ENCODE results near the gene KRTAP9-7.
"Not testable (repeated sequence)": the region's sequence is repeated elsewhere in the genome, so short reads cannot be mapped to it uniquely, and the experiment has no call there.

KRTAP9-7 gene

GRCh38 chr17:41275648-41276190 is at the start of gene KRTAP9-7:
Gene KRTAP9-7 (plus strand): TSS chr17:41275698. CDS start chr17:41275698, 0 bp downstream.
- H3K27me3 ChIP-seq (replicated peaks); H3K36me3 ChIP-seq (replicated peaks); H3K27ac ChIP-seq; DNase-seq; in situ Hi-C loops (cut with HindIII; ENCODE audit: low pct_ligation_motif_present, low sequenced_read_pairs); H3K4me3 ChIP-seq (ENCODE audit: low read depth, low read length): not testable (repeated sequence)

- Histone ChIP-seq H3K4me3 (ENCODE audit: low read depth, low read length) (no peak overlapping the region), H3K27ac (no peak overlapping the region), H3K36me3 (replicated peaks) (no peaks in the 10 kb centered on the region), H3K27me3 (replicated peaks) (no peaks in the 10 kb centered on the region)
- in situ Hi-C loops (cut with HindIII; ENCODE audit: low pct_ligation_motif_present, low sequenced_read_pairs): no loop called here
- TF ChIP-seq CTCF (IDR thresholded peaks at IDR 0.05; ENCODE audit: low read depth, low read length, missing control alignments): no peak
- no peak for DNase-seq
Observed at GRCh38 chr17:41226051-41226450, 49.4 kb upstream of the KRTAP9-7 start.

GRCh38 chr17:41226598-41227095 is 48.9 kb upstream of the KRTAP9-7 start, which contains the start of gene KRTAP9-2:
Gene KRTAP9-2 (plus strand): TSS chr17:41226648. CDS start chr17:41226655, 7 bp downstream.
- H3K36me3 ChIP-seq (replicated peaks); in situ Hi-C loops (cut with HindIII; ENCODE audit: low pct_ligation_motif_present, low sequenced_read_pairs): not testable (repeated sequence)

GRCh38 chr17:41230094-41230493 is 45.4 kb upstream of the KRTAP9-7 start:
- TF ChIP-seq CTCF (IDR thresholded peaks at IDR 0.05; ENCODE audit: low read depth, low read length, missing control alignments): no peak
- H3K27ac ChIP-seq: no peak overlapping the region
- H3K36me3 ChIP-seq (replicated peaks): no peaks in the 10 kb centered on the region
- DNase-seq: no peak
- in situ Hi-C loops (cut with HindIII; ENCODE audit: low pct_ligation_motif_present, low sequenced_read_pairs): no loop called here
- H3K4me3 ChIP-seq (ENCODE audit: low read depth, low read length): no peak overlapping the region
- no peaks in the 10 kb centered on the region for H3K27me3 ChIP-seq (replicated peaks)

More at GRCh38 chr17:41226598-41227095, 48.9 kb upstream of the KRTAP9-7 start, which contains the start of gene KRTAP9-2:
- not testable (repeated sequence) for H3K4me3 ChIP-seq (ENCODE audit: low read depth, low read length); H3K27ac ChIP-seq; H3K27me3 ChIP-seq (replicated peaks); DNase-seq

GRCh38 chr17:41231731-41232130 is 43.8 kb upstream of the KRTAP9-7 start:
- no peak for DNase-seq
- H3K27ac ChIP-seq: no peak overlapping the region
- no peaks in the 10 kb centered on the region for H3K36me3 ChIP-seq (replicated peaks)
- TF ChIP-seq CTCF (IDR thresholded peaks at IDR 0.05; ENCODE audit: low read depth, low read length, missing control alignments): no peak
- no peak overlapping the region for H3K4me3 ChIP-seq (ENCODE audit: low read depth, low read length)
- no peaks in the 10 kb centered on the region for H3K27me3 ChIP-seq (replicated peaks)
- in situ Hi-C loops (cut with HindIII; ENCODE audit: low pct_ligation_motif_present, low sequenced_read_pairs): no loop called here

- H3K4me3 ChIP-seq (ENCODE audit: low read depth, low read length); DNase-seq; H3K36me3 ChIP-seq (replicated peaks); H3K27ac ChIP-seq; H3K27me3 ChIP-seq (replicated peaks); in situ Hi-C loops (cut with HindIII; ENCODE audit: low pct_ligation_motif_present, low sequenced_read_pairs): not testable (repeated sequence)
Observed at GRCh38 chr17:41232399-41233105, 42.9 kb upstream of the KRTAP9-7 start, which contains the start of gene KRTAP9-3. Gene KRTAP9-3 (plus strand): TSS chr17:41232449. CDS start chr17:41232502, 53 bp downstream.

- H3K4me3 ChIP-seq (ENCODE audit: low read depth, low read length); DNase-seq; H3K36me3 ChIP-seq (replicated peaks); in situ Hi-C loops (cut with HindIII; ENCODE audit: low pct_ligation_motif_present, low sequenced_read_pairs); H3K27me3 ChIP-seq (replicated peaks); H3K27ac ChIP-seq: not testable (repeated sequence)
Observed at GRCh38 chr17:41237116-41237515, 38.4 kb upstream of the KRTAP9-7 start.

- not testable (repeated sequence) for H3K4me3 ChIP-seq (ENCODE audit: low read depth, low read length); DNase-seq; H3K27me3 ChIP-seq (replicated peaks)
Observed at GRCh38 chr17:41237949-41238437, 37.5 kb upstream of the KRTAP9-7 start, which contains the start of gene KRTAP9-8. Gene KRTAP9-8 (plus strand): TSS chr17:41237999. CDS start chr17:41238052, 53 bp downstream.

GRCh38 chr17:41246995-41247787 is 28.3 kb upstream of the KRTAP9-7 start:
- H3K27me3 ChIP-seq (replicated peaks); DNase-seq; in situ Hi-C loops (cut with HindIII; ENCODE audit: low pct_ligation_motif_present, low sequenced_read_pairs); H3K36me3 ChIP-seq (replicated peaks); H3K4me3 ChIP-seq (ENCODE audit: low read depth, low read length); H3K27ac ChIP-seq: not testable (repeated sequence)

More at GRCh38 chr17:41237949-41238437, 37.5 kb upstream of the KRTAP9-7 start, which contains the start of gene KRTAP9-8:
- H3K27ac ChIP-seq; H3K36me3 ChIP-seq (replicated peaks); in situ Hi-C loops (cut with HindIII; ENCODE audit: low pct_ligation_motif_present, low sequenced_read_pairs): not testable (repeated sequence)

- H3K27ac ChIP-seq; in situ Hi-C loops (cut with HindIII; ENCODE audit: low pct_ligation_motif_present, low sequenced_read_pairs): not testable (repeated sequence)
Observed at GRCh38 chr17:41249637-41250240, 25.8 kb upstream of the KRTAP9-7 start, which contains the start of gene KRTAP9-4. Gene KRTAP9-4 (plus strand): TSS chr17:41249687. CDS start chr17:41249721, 34 bp downstream.

More at GRCh38 chr17:41249637-41250240, 25.8 kb upstream of the KRTAP9-7 start, which contains the start of gene KRTAP9-4:
- not testable (repeated sequence) for H3K36me3 ChIP-seq (replicated peaks); H3K4me3 ChIP-seq (ENCODE audit: low read depth, low read length); H3K27me3 ChIP-seq (replicated peaks); DNase-seq
